Spleen (tissue), 7 donors: Measurements from ENCODE around the gene SST.

ENCODE experiments used
- POLR2A ChIP-seq, 3 donors: fragments of 450-650 bp; IDR thresholded peaks; one replicate each; pipeline ENCODE4 v1.5.1; 2017; ENCODE audit warnings: antibody characterized with exemption in 3 of 3, mild to moderate bottlenecking in 1 of 3
- POLR2AphosphoS5 ChIP-seq, 3 donors: sonication (generic); formaldehyde crosslinking; IDR thresholded peaks; one replicate each; pipeline ENCODE4 v1.5.1; 2017; ENCODE audit warnings: antibody characterized with exemption in 3 of 3
- TF ChIP-seq, protein P1 (sequence below), 11 experiments: fragments of 200-600 bp in 7 of 11; fragments of 450-650 bp in 4 of 11; sonication (generic) in 4 of 11; IDR thresholded peaks in 8 of 11; conservative IDR thresholded peaks in 3 of 11; 1 replicate in 7 of 11; 2 replicates in 4 of 11; pipeline versions ENCODE4 v1.4.0 to v1.8.0; 2016 to 2021; ENCODE audit warnings: antibody characterized with exemption in 11 of 11, inconsistent platforms in 4 of 11, mild to moderate bottlenecking in 1 of 11
- donor health status: DM: no; HTN: no; CAD: no; lungs with moderate emphysema.
- donor health status: DM: no; HTN: no; CAD: no.
- donor health status: DM: no; HTN: no; CAD: no.

DNA sequence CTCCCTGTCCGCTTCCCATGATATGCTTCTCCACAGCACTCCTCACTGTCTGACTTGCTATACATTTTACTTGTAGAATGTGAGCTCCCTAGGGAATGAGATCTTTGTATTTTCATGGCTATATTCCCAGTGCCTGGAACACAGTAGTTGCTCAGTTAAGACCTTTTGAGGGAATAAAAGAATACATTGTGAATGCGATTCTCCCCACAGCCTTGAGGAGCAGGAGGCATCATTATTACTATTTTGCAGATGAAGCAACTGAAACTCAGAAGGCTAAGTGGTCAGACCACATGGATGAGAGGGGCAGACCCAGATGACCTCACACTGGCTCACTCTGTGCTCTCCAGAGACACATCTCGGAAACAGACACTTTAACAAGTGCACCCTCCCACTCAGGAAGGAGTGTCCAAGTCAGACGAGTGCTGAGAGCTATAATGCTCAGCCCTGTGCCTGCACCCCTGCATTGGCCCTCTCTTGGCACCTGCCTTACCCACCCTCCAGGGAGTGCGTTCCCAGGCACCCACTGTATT, 46.8 kb downstream of the SST start:
- TF ChIP-seq, protein P1, sequence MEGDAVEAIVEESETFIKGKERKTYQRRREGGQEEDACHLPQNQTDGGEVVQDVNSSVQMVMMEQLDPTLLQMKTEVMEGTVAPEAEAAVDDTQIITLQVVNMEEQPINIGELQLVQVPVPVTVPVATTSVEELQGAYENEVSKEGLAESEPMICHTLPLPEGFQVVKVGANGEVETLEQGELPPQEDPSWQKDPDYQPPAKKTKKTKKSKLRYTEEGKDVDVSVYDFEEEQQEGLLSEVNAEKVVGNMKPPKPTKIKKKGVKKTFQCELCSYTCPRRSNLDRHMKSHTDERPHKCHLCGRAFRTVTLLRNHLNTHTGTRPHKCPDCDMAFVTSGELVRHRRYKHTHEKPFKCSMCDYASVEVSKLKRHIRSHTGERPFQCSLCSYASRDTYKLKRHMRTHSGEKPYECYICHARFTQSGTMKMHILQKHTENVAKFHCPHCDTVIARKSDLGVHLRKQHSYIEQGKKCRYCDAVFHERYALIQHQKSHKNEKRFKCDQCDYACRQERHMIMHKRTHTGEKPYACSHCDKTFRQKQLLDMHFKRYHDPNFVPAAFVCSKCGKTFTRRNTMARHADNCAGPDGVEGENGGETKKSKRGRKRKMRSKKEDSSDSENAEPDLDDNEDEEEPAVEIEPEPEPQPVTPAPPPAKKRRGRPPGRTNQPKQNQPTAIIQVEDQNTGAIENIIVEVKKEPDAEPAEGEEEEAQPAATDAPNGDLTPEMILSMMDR (IDR thresholded peaks at IDR 0.05 in 8 of 11, conservative IDR thresholded peaks at IDR 0.05 in 3 of 11): no peak
- TF ChIP-seq POLR2A (IDR thresholded peaks at IDR 0.05) (no peak), POLR2AphosphoS5 (IDR thresholded peaks at IDR 0.05) (no peak)
